Prostate gland (tissue), 2 donors: ENCODE results near the gene TAC4.

Experiments
- CTCF ChIP-seq, 4 experiments: fragments of 200-600 bp in 2 of 4; fragments of 450-650 bp in 2 of 4; sonication (generic) in 2 of 4; IDR thresholded peaks; 1 replicate in 3 of 4; 2 replicates in 1 of 4; pipeline ENCODE4 v1.5.1; 2016 to 2019; ENCODE audit warnings: antibody characterized with exemption in 4 of 4, mild to moderate bottlenecking in 2 of 4, moderate library complexity in 2 of 4
- POLR2AphosphoS5 ChIP-seq: sonication (generic); formaldehyde crosslinking; IDR thresholded peaks from one replicate; pipeline ENCODE4 v1.6.1; 2017; ENCODE audit warnings: antibody characterized with exemption

- TF ChIP-seq CTCF (IDR thresholded peaks at IDR 0.05) (no peak), POLR2AphosphoS5 (no peak)
Measured at GRCh38 chr17:49795372-49795771, 52.5 kb downstream of the TAC4 start.
